GM13977 (cell line): ENCODE results near the gene CAMKK2.

ENCODE experiments used
- DNase-seq: peaks from one replicate; pipeline ENCODE4 v3.0.0; 2012; ENCODE audit warnings: low spot score
- in situ Hi-C: fragments of 300-500 bp; cut with MboI; formaldehyde crosslinking; loops from one replicate; pipeline ENCODE4 v1.12.0; 2022; ENCODE audit warnings: low sequenced_read_pairs, low pct_unique_long_range_greater_than_20kb, mixed read lengths, inconsistent platforms; ENCODE audit not compliant: unreplicated experiment
- TF ChIP-seq, protein P1 (sequence below): IDR thresholded peaks from 2 replicates; pipeline ENCODE4 v1.5.1; 2012; ENCODE audit warnings: mild to moderate bottlenecking, control low read depth; ENCODE audit not compliant: insufficient read depth; ENCODE audit errors: extremely low read depth, missing control alignments

The CAMKK2 gene

DNA sequence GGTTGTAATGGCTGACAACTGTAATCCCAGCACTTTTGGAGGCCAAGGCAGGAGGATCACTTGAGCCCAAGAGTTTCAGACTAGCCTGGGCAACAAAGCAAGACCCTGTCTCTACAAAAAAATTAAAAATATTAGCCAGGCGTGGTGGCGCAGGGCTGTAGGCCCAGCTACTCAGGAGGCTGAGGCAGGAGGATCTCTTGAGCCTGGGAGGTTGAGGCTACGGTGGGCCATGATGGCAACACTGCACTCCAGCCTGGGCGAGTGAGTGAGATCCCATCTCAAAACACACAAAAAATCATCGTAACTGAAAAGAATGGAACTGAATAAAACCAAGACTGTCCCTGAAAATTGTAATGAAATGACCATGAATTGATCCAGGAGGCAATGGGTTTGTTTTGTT, 6.1 kb downstream of the CAMKK2 start:
- DNase-seq = no peak
- in situ Hi-C loops = no loop called here
- TF ChIP-seq, protein P1, sequence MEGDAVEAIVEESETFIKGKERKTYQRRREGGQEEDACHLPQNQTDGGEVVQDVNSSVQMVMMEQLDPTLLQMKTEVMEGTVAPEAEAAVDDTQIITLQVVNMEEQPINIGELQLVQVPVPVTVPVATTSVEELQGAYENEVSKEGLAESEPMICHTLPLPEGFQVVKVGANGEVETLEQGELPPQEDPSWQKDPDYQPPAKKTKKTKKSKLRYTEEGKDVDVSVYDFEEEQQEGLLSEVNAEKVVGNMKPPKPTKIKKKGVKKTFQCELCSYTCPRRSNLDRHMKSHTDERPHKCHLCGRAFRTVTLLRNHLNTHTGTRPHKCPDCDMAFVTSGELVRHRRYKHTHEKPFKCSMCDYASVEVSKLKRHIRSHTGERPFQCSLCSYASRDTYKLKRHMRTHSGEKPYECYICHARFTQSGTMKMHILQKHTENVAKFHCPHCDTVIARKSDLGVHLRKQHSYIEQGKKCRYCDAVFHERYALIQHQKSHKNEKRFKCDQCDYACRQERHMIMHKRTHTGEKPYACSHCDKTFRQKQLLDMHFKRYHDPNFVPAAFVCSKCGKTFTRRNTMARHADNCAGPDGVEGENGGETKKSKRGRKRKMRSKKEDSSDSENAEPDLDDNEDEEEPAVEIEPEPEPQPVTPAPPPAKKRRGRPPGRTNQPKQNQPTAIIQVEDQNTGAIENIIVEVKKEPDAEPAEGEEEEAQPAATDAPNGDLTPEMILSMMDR = no peak

DNA sequence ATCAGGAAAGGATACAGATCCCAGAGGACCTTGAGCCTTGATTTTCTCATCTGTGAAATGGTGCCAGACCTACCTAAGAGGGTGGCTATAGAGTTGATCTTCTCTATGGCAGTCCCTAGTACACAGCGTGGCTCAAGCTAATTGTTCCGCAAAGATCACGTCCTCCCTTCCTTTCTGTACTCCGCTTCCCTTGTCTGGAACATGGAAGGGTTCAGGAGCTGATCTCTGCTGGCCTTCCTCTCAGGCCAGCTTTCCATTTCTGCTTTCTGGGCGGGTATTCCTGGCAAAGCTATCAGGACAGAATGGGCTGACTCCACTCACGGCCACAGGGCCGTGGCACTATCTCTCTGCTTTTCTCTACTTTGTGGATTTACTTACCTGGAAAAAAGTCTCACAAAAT, 6.5 kb downstream of the CAMKK2 start:
- TF ChIP-seq, protein P1 = no peak
- in situ Hi-C loops = no loop called here
- DNase-seq = no peak

DNA sequence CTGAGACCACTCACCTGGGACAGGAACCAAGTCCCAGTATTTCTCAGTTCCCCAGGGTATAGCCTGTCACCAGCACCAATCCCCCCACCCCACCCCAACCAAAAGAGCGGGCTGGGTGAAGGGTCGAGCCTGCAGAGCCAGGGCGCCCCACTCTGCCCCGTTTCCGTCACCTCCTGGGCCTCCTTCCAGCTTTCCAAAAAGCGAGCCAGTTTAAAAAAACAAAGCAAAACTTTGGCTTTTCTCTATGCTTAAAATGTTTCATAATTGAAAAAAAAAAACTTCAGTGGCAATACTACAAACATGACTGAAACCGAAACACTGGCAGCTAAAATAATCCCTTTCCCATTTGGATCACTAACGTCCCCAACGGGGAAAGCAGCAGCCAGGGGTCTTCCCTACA, 7.5 kb downstream of the CAMKK2 start:
- TF ChIP-seq, protein P1 = no peak
- no peak for DNase-seq
- in situ Hi-C loops = no loop called here

DNA sequence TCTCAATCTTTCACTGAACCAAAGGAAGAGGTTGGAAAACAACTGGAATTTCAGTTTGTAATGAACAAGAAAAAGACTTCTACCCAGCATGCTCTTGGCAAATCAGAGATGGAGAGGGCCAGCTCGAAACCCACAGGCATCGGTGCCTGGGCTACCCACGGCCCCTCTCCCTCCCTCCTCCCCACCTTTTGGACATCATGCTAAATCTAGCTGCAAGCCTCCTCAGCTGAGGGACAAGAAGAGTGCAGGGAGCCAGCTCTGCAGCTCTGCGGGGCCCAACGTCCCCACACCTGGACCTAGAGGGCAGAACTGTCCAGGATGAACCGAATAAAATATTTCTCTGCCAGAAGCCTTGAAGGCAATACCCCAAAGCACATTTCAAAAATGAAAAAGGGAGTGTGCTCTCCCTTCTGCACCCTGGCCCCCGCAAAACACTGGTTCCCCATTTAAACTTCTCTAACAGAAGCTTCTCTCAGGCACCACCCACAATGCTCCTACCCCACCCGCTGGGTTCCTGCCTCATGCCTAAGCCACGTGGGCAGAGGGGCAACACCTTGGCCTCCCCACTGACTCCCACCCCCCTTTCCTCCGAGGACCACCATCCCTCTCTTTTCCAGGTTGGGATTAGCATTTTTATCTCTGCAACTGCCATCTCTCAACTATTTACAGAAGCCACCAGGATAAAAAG, 8.2 kb downstream of the CAMKK2 start:
- in situ Hi-C loops = no loop called here
- DNase-seq = peak; percentile 50
- TF ChIP-seq, protein P1 = no peak

DNA sequence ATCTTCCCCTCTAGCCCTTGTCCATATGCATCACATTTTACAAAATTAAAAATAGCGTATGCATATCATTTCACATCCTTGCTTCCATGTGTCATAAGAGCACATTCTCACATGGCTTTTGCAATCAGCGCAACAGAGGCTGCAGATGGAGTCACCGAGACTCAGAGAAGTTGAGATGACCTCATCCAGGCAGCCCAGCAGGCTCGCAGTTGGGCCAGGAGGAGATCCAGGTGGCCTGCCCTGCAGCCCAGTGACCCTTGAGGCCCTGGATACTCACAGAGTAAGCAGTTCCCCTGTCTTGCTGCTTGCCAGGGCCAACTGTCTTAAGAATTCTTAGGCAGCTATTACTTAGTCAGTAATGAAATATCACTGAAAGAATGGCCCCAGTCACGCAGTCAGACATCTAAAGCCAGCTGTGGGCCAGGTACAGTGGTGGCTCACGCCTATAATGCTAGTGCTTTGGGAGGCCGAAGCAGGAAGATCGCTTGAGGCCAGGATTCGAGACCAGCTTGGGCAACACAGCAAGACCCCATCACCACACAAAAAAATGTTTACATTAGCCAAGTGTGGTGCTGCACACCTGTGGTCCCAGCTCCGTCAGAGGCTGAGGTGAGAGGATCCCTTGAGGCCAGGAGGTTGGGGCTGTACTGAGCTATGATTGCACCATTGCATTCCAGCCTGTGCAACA, 9.1 kb downstream of the CAMKK2 start:
- DNase-seq = no peak
- in situ Hi-C loops = no loop called here
- TF ChIP-seq, protein P1 = no peak

DNA sequence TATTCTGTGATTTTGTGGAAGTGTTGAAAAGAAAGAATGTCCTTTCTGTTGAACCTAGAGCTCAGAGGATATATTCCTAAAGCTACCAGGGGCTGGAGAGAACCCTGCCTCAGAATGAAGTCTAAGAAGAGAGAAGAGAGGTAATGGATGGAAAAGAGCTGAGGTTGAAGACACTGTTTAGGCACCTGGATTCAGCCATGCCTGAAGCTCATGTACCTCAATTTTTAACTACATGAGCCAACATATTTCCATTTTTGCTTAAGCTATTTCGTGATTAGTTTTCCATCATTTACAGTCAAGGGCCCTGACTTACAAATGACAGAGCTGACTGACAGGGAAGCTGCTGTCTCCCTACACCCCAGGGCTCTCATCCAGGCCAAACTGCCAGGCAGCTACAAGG, 10.7 kb downstream of the CAMKK2 start:
- TF ChIP-seq, protein P1 = no peak
- in situ Hi-C loops = no loop called here
- no peak for DNase-seq
